Gastrocnemius medialis (tissue), 4 donors: Measurements from ENCODE around the gene GOLPH3. TPM values are rescaled to one million over a fixed set of nuclear protein-coding genes. Genes with fewer than 3 reads are reported as not detected.
"Not testable (repeated sequence)": the region's sequence is repeated elsewhere in the genome, so short reads cannot be mapped to it uniquely, and the experiment has no call there.

Source experiments
- ATAC-seq, 2 donors: fragments of 150-250 bp; one replicate each; pipeline ENCODE4 v1.9.1; 2016
- DNase-seq, 2 donors: peaks; one replicate each; pipeline ENCODE4 v3.0.0-alpha.2; 2019
- H3K27ac ChIP-seq, 4 donors: fragments of 200-600 bp; sonication (generic); 1 replicate in 1 of 4; 2 replicates in 3 of 4; pipeline ENCODE4 v1.5.1; 2016 to 2018; ENCODE audit warnings: mild to moderate bottlenecking in 2 of 4, moderate library complexity in 1 of 4
- H3K27me3 ChIP-seq, 3 donors: fragments of 200-600 bp; sonication (generic) in 2 of 3; 1 replicate in 1 of 3; 2 replicates in 2 of 3; pipeline versions ENCODE4 v1.5.1 to v1.6.0; 2016 to 2019; ENCODE audit warnings: mild to moderate bottlenecking in 1 of 3, moderate library complexity in 1 of 3
- H3K36me3 ChIP-seq, 2 donors: fragments of 200-600 bp; sonication (generic) in 1 of 2; one replicate each; pipeline ENCODE4 v1.5.1; 2017 to 2018
- H3K4me1 ChIP-seq, 2 donors: fragments of 200-600 bp; sonication (generic) in 1 of 2; one replicate each; pipeline ENCODE4 v1.5.1; 2016 to 2017; ENCODE audit warnings: mild to moderate bottlenecking in 2 of 2
- H3K4me3 ChIP-seq, 4 donors: fragments of 200-600 bp; sonication (generic) in 3 of 4; 1 replicate in 1 of 4; 2 replicates in 3 of 4; pipeline ENCODE4 v1.5.1; 2016 to 2019; ENCODE audit warnings: mild to moderate bottlenecking in 2 of 4
- H3K9me3 ChIP-seq, 3 donors: fragments of 200-600 bp; sonication (generic) in 2 of 3; 1 replicate in 1 of 3; 2 replicates in 2 of 3; pipeline ENCODE4 v1.5.1; 2016 to 2019
- CTCF ChIP-seq, 5 experiments: fragments of 450-650 bp in 3 of 5; fragments of 200-600 bp in 2 of 5; sonication (generic) in 2 of 5; IDR thresholded peaks in 4 of 5; conservative IDR thresholded peaks in 1 of 5; 1 replicate in 4 of 5; 2 replicates in 1 of 5; pipeline ENCODE4 v1.5.1; 2016 to 2019; ENCODE audit warnings: antibody characterized with exemption in 5 of 5, mild to moderate bottlenecking in 3 of 5, moderate library complexity in 3 of 5
- POLR2A ChIP-seq, 2 donors: fragments of 450-650 bp; IDR thresholded peaks; one replicate each; pipeline ENCODE4 v1.6.1; 2017; ENCODE audit warnings: antibody characterized with exemption in 2 of 2, mild to moderate bottlenecking in 2 of 2, moderate library complexity in 2 of 2
- in situ Hi-C, 4 donors: fragments of 200-750 bp; cut with MboI; loops; one replicate each; pipeline versions ENCODE4 v1.15.0 to v1.8.0; 2017; ENCODE audit warnings: low sequenced_read_pairs in 4 of 4
- intact Hi-C: fragments of 100-400 bp; cut with DNase I; formaldehyde crosslinking; loops from one replicate; pipeline ENCODE4 v1.15.1; 2023; ENCODE audit warnings: low total_unique reads
- total RNA-seq, 4 donors: library from RNA; depleted of rRNA; stranded (reverse); fragments of >200 nt; gene quantifications; one replicate each; pipeline versions ENCODE4 v1.1.0 to v1.2.3, GENCODE V29; 2016

Gene GOLPH3
- total RNA-seq, 4 donors from 2014 or later, result 34.9 to 77.8 (median 46.1) TPM

GRCh38 chr5:32123889-32124676 lies 50.0 kb downstream of the GOLPH3 start:
- ATAC-seq, result no peak
- TF ChIP-seq CTCF (IDR thresholded peaks at IDR 0.05 in 4 of 5, conservative IDR thresholded peaks at IDR 0.05 in 1 of 5) (no peak), POLR2A (IDR thresholded peaks at IDR 0.05) (no peak)
- peaks cover 0 to 34% of the 10 kb centered on the region in 2 donors for H3K36me3 ChIP-seq

DNA sequence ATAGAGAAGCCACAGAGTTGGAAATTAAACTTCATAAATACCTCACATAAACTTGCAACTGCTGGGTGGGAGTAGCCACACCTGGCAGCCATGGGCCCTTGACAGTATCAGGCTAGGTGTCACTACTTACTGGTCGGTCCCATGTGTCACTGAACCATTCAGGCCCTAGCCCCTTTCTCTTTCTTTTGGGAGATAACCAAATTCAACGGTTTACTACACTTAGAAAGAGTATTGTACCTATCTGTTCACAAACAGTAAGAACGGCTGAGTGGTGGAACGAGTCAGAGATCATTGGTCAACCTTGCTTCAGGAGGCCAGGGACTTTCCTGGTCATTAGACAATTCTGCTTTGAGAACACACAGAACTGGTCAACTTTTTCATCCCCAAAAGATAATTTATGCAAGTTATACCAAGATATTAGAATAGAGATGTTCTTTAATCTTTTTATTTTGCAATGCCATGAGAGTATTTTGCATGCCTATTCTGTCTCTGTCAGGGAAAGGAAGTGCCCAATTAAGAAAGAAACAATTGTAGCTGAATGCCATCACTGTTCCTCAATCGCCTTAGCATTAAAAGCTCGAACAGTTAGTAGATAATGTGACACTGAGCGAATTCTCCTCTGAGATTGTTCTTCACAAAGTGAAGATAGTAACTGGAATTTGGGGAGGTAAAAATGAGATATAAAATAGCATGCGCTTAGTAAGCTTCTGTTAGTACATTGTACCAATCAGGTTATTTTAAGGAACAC lies 50.9 kb downstream of the GOLPH3 start:
- H3K27ac ChIP-seq, result no peak overlapping the region
- DNase-seq, result no peak
- in situ Hi-C loops (no loop called here), intact Hi-C loops (no loop called here)
- peaks cover 0 to 34% of the 10 kb centered on the region in 2 donors for H3K36me3 ChIP-seq
- no peak for ATAC-seq
- TF ChIP-seq POLR2A (IDR thresholded peaks at IDR 0.05), result no peak
- no peak for TF ChIP-seq CTCF (IDR thresholded peaks at IDR 0.05 in 4 of 5, conservative IDR thresholded peaks at IDR 0.05 in 1 of 5)
- H3K9me3 ChIP-seq, result no peaks in the 10 kb centered on the region
- H3K4me1 ChIP-seq, result peaks cover 7 to 10% of the 10 kb centered on the region in 2 donors
- no peaks in the 10 kb centered on the region for H3K27me3 ChIP-seq
- no peak overlapping the region for H3K4me3 ChIP-seq

More at GRCh38 chr5:32123889-32124676, 50.0 kb downstream of the GOLPH3 start:
- DNase-seq, result no peak
- intact Hi-C loops, result no loop called here
- in situ Hi-C loops, result no loop called here
- no peaks in the 10 kb centered on the region for H3K9me3 ChIP-seq
- peaks cover 10 to 14% of the 10 kb centered on the region in 2 donors for H3K4me1 ChIP-seq
- no peak overlapping the region for H3K4me3 ChIP-seq
- H3K27me3 ChIP-seq, result no peaks in the 10 kb centered on the region
- H3K27ac ChIP-seq, result no peak overlapping the region

- H3K4me3 ChIP-seq, in situ Hi-C loops: not testable (repeated sequence)
- peaks cover 0 to 29% of the 10 kb centered on the region in 2 donors for H3K36me3 ChIP-seq
Measured at GRCh38 chr5:32118922-32119321, 55.2 kb downstream of the GOLPH3 start.

GRCh38 chr5:32116574-32117313 lies 57.4 kb downstream of the GOLPH3 start:
- H3K9me3 ChIP-seq, result no peaks in the 10 kb centered on the region

More at GRCh38 chr5:32118922-32119321, 55.2 kb downstream of the GOLPH3 start:
- ATAC-seq, H3K4me1 ChIP-seq, intact Hi-C loops, H3K27ac ChIP-seq, DNase-seq, H3K9me3 ChIP-seq, H3K27me3 ChIP-seq: not testable (repeated sequence)

More at GRCh38 chr5:32116574-32117313, 57.4 kb downstream of the GOLPH3 start:
- Histone ChIP-seq H3K4me1 (peaks cover 0 to 3% of the 10 kb centered on the region in 2 donors), H3K36me3 (peaks cover 0 to 34% of the 10 kb centered on the region in 2 donors), H3K27me3 (no peaks in the 10 kb centered on the region), H3K27ac (peak overlapping the region in 1 of 4 donors; percentile 33), H3K4me3 (no peak overlapping the region)
- no peak for TF ChIP-seq CTCF (IDR thresholded peaks at IDR 0.05 in 4 of 5, conservative IDR thresholded peaks at IDR 0.05 in 1 of 5)
- in situ Hi-C loops (no loop called here), intact Hi-C loops (no loop called here)
- no peak for ATAC-seq
- no peak for DNase-seq
